H9 (cell line): ENCODE measurements around the gene MAGI1. TPM values are rescaled to one million over a fixed set of nuclear protein-coding genes. Genes with fewer than 3 reads are reported as not detected.

Experiments
- DNase-seq: peaks from one replicate; pipeline ENCODE4 v3.0.0-alpha.2; 2017
- H2AFZ ChIP-seq: one replicate; pipeline ENCODE4 v1.6.1; 2013; ENCODE audit warnings: mild to moderate bottlenecking, low read length, control low read depth, moderate library complexity
- H2AK5ac ChIP-seq: 2 replicates; pipeline ENCODE4 v1.6.1; 2013; ENCODE audit warnings: low read length, control low read depth, mixed read lengths; ENCODE audit not compliant: insufficient read length
- H2BK120ac ChIP-seq: one replicate; pipeline ENCODE4 v1.6.1; 2013; ENCODE audit warnings: low read depth, mild to moderate bottlenecking, low read length, control low read depth, inconsistent platforms; ENCODE audit not compliant: poor library complexity, severe bottlenecking
- H2BK12ac ChIP-seq: 2 replicates; pipeline ENCODE4 v1.6.1; 2013; ENCODE audit warnings: low read length, control low read depth, mixed read lengths, low read depth; ENCODE audit not compliant: insufficient read length
- H2BK15ac ChIP-seq: 2 replicates; pipeline ENCODE4 v1.6.1; 2013; ENCODE audit warnings: low read depth, low read length, control low read depth
- H2BK20ac ChIP-seq: one replicate; pipeline ENCODE4 v1.6.1; 2013; ENCODE audit warnings: low read depth, mild to moderate bottlenecking, low read length, control low read depth, inconsistent platforms; ENCODE audit not compliant: poor library complexity, severe bottlenecking
- H2BK5ac ChIP-seq: 2 replicates; pipeline ENCODE4 v1.6.1; 2013; ENCODE audit warnings: low read length, control low read depth, mixed read lengths; ENCODE audit not compliant: insufficient read length
- H3K14ac ChIP-seq: 2 replicates; pipeline ENCODE4 v1.6.1; 2013; ENCODE audit warnings: low read length, control low read depth; ENCODE audit not compliant: insufficient read depth
- H3K18ac ChIP-seq: 2 replicates; pipeline ENCODE4 v1.6.1; 2013; ENCODE audit warnings: low read depth, mild to moderate bottlenecking, mixed read lengths, low read length, control low read depth; ENCODE audit not compliant: insufficient read length
- H3K23ac ChIP-seq: 2 replicates; pipeline ENCODE4 v1.6.1; 2013; ENCODE audit warnings: low read length, control low read depth, mixed read lengths, low read depth; ENCODE audit not compliant: insufficient read length
- H3K23me2 ChIP-seq: 2 replicates; pipeline ENCODE4 v1.6.1; 2013; ENCODE audit warnings: low read depth, mild to moderate bottlenecking, mixed read lengths, low read length, control low read depth; ENCODE audit not compliant: insufficient read length, poor library complexity, severe bottlenecking
- H3K27ac ChIP-seq: 2 replicates; pipeline ENCODE4 v1.5.1; 2013; ENCODE audit warnings: low read length, control low read depth, mixed read lengths, low read depth; ENCODE audit not compliant: insufficient read length
- H3K27me3 ChIP-seq: 2 replicates; pipeline ENCODE4 v1.6.1; 2013; ENCODE audit warnings: low read length, control low read depth, inconsistent platforms; ENCODE audit not compliant: insufficient read depth
- H3K4ac ChIP-seq: 2 replicates; pipeline ENCODE4 v1.6.1; 2013; ENCODE audit warnings: low read depth, mild to moderate bottlenecking, control low read depth, inconsistent platforms, low read length, moderate library complexity
- H3K4me1 ChIP-seq: 2 replicates; pipeline ENCODE4 v1.6.1; 2013; ENCODE audit warnings: low read length, control low read depth, inconsistent platforms; ENCODE audit not compliant: insufficient read depth
- H3K4me2 ChIP-seq: 2 replicates; pipeline ENCODE4 v1.6.1; 2013; ENCODE audit warnings: low read length, control low read depth, mixed read lengths; ENCODE audit not compliant: insufficient read length, insufficient read depth
- H3K56ac ChIP-seq: 2 replicates; pipeline ENCODE4 v1.6.1; 2013; ENCODE audit warnings: low read depth, mild to moderate bottlenecking, mixed read lengths, low read length, control low read depth; ENCODE audit not compliant: insufficient read length
- H3K79me1 ChIP-seq: 2 replicates; pipeline ENCODE4 v1.6.1; 2013; ENCODE audit warnings: low read depth, mild to moderate bottlenecking, moderate library complexity, low read length, control low read depth, inconsistent platforms; ENCODE audit not compliant: insufficient read depth, poor library complexity, severe bottlenecking
- H3K79me2 ChIP-seq: 2 replicates; pipeline ENCODE4 v1.6.1; 2013; ENCODE audit warnings: low read length, control low read depth, inconsistent platforms; ENCODE audit not compliant: insufficient read depth
- H3K9ac ChIP-seq: 2 replicates; pipeline ENCODE4 v1.6.1; 2013; ENCODE audit warnings: low read length, control low read depth, mixed read lengths; ENCODE audit not compliant: insufficient read length; ENCODE audit errors: extremely low read depth
- H3K9me3 ChIP-seq: one replicate; pipeline ENCODE4 v1.6.1; 2013; ENCODE audit warnings: low read depth, low read length, inconsistent platforms; ENCODE audit not compliant: control insufficient read depth
- H3T11ph ChIP-seq: one replicate; pipeline ENCODE4 v1.6.1; 2013; ENCODE audit warnings: mild to moderate bottlenecking, low read length, control low read depth, inconsistent platforms
- H4K20me1 ChIP-seq: one replicate; pipeline ENCODE4 v1.6.1; 2013; ENCODE audit not compliant: control insufficient read depth, insufficient read length, insufficient read depth
- H4K5ac ChIP-seq: 2 replicates; pipeline ENCODE4 v1.6.1; 2013; ENCODE audit warnings: low read depth, mild to moderate bottlenecking, mixed read lengths, low read length, control low read depth; ENCODE audit not compliant: insufficient read length
- H4K8ac ChIP-seq: replicated peaks from 2 replicates; pipeline ENCODE4 v1.6.1; 2013; ENCODE audit warnings: low read length, control low read depth, mixed read lengths, low read depth; ENCODE audit not compliant: insufficient read length
- H4K91ac ChIP-seq: 2 replicates; pipeline ENCODE4 v1.6.1; 2013; ENCODE audit warnings: low read depth, mild to moderate bottlenecking, moderate library complexity, mixed read lengths, low read length, control low read depth; ENCODE audit not compliant: insufficient read length
- H3K27ac Mint-ChIP-seq, 3 experiments: 2 replicates in 2 of 3; 3 replicates in 1 of 3; pipeline ENCODE4 v1.8.0; 2020 to 2021; ENCODE audit warnings: mixed read lengths in 3 of 3, mild to moderate bottlenecking in 1 of 3, moderate library complexity in 1 of 3
- H3K27me3 Mint-ChIP-seq: 2 replicates; pipeline ENCODE4 v1.8.0; 2021; ENCODE audit warnings: low read depth, mild to moderate bottlenecking, moderate library complexity, mixed read lengths
- H3K36me3 Mint-ChIP-seq, 3 experiments: 2 replicates in 2 of 3; 3 replicates in 1 of 3; pipeline ENCODE4 v1.8.0; 2020 to 2021; ENCODE audit warnings: low read depth in 3 of 3, mixed read lengths in 3 of 3; ENCODE audit not compliant: insufficient read depth in 1 of 3
- H3K4me1 Mint-ChIP-seq, 2 experiments: 2 replicates each; pipeline ENCODE4 v1.8.0; 2020; ENCODE audit warnings: mixed read lengths in 2 of 2
- H3K4me3 Mint-ChIP-seq, 2 experiments: 2 replicates in 1 of 2; 3 replicates in 1 of 2; pipeline ENCODE4 v1.8.0; 2020 to 2021; ENCODE audit warnings: mild to moderate bottlenecking in 2 of 2, mixed read lengths in 2 of 2, moderate library complexity in 1 of 2
- H3K9me3 Mint-ChIP-seq, 2 experiments: 2 replicates in 1 of 2; 3 replicates in 1 of 2; pipeline ENCODE4 v1.8.0; 2020; ENCODE audit warnings: mild to moderate bottlenecking in 2 of 2, mixed read lengths in 2 of 2, moderate library complexity in 1 of 2
- CTCF ChIP-seq: fragments of 200-600 bp; sonication (generic); conservative IDR thresholded peaks from 3 replicates; pipeline ENCODE4 v1.8.0; 2021; ENCODE audit warnings: antibody characterized with exemption, mild to moderate bottlenecking
- WGBS: extraction: QIAGEN DNeasy Blood & Tissue Kit; methylation state at CpG from one replicate; pipeline ENCODE4 v1.1.7; 2013; ENCODE audit warnings: missing lambda C conversion rate, low lambda C conversion rate, mixed read lengths; ENCODE audit not compliant: insufficient read length; ENCODE audit errors: extremely low coverage; 5-methylcytosine and 5-hydroxymethylcytosine counted together
- total RNA-seq: library from RNA; stranded (reverse); gene quantifications from 2 replicates; pipeline ENCODE4 v1.2.1, GENCODE V29; 2021

The MAGI1 gene
- total RNA-seq, 1 experiment from 2014 or later = 65.7 TPM

GRCh38 chr3:65339192-65339740 is 699.5 kb downstream of the MAGI1 start:
- no peak overlapping the region for H3K4ac ChIP-seq
- no peaks in the 10 kb centered on the region for H3K9me3 ChIP-seq
- Mint-ChIP-seq H3K36me3 (no peaks in the 10 kb centered on the region; a peak in 2 of 7 replicates), H3K9me3 (no peaks in the 10 kb centered on the region), H3K4me3 (no peak overlapping the region), H3K27me3 (peaks cover 1% of the 10 kb centered on the region; the same call in 1 of the 2 replicates), H3K4me1 (peaks cover 23 to 28% of the 10 kb centered on the region in 2 experiments), H3K27ac (no peak overlapping the region)
- no peak overlapping the region for H2BK20ac ChIP-seq
- H3K79me1 ChIP-seq = no peaks in the 10 kb centered on the region
- TF ChIP-seq CTCF = no peak
- WGBS = no CpG with 5 or more reads among the region's 2 CpGs
- H3K27ac ChIP-seq = no peak overlapping the region
- no peaks in the 10 kb centered on the region for H3K27me3 ChIP-seq
- no peak overlapping the region for H2BK120ac ChIP-seq
- H2BK5ac ChIP-seq = no peak overlapping the region
- no peaks in the 10 kb centered on the region for H4K20me1 ChIP-seq
- H2AK5ac ChIP-seq = no peak overlapping the region
- no peaks in the 10 kb centered on the region for H3K79me2 ChIP-seq
- H2BK12ac ChIP-seq = no peak overlapping the region
- H3K23me2 ChIP-seq = no peaks in the 10 kb centered on the region
- peaks cover 8% of the 10 kb centered on the region for H3K4me1 ChIP-seq
- H2AFZ ChIP-seq = no peak overlapping the region
- no peak overlapping the region for H3K23ac ChIP-seq
- no peak overlapping the region for H3K4me2 ChIP-seq
- DNase-seq = no peak
- H3K14ac ChIP-seq = no peak overlapping the region
- H4K5ac ChIP-seq = no peak overlapping the region
- H3T11ph ChIP-seq = no peak overlapping the region
- H3K18ac ChIP-seq = no peak overlapping the region
- H4K8ac ChIP-seq = no peak overlapping the region
- H3K9ac ChIP-seq = no peak overlapping the region
- no peak overlapping the region for H3K56ac ChIP-seq
- H2BK15ac ChIP-seq = no peak overlapping the region
- H4K91ac ChIP-seq = no peak overlapping the region
